Colonic mucosa (tissue), 4 donors: ENCODE measurements around the gene TEX22. TPM values are rescaled to one million over a fixed set of nuclear protein-coding genes. Genes with fewer than 3 reads are reported as not detected.

ENCODE experiments used
- DNase-seq: peaks from one replicate; pipeline ENCODE4 v3.0.0-alpha.2; 2020
- H3K27ac ChIP-seq: fragments of 200-600 bp; one replicate; pipeline ENCODE4 v1.8.0; 2021
- H3K27me3 ChIP-seq: fragments of 200-600 bp; one replicate; pipeline ENCODE4 v1.8.0; 2021
- H3K36me3 ChIP-seq: fragments of 200-600 bp; one replicate; pipeline ENCODE4 v1.8.0; 2021
- H3K4me1 ChIP-seq: fragments of 200-600 bp; one replicate; pipeline ENCODE4 v1.8.0; 2021; ENCODE audit warnings: mild to moderate bottlenecking
- H3K4me3 ChIP-seq: fragments of 200-600 bp; one replicate; pipeline ENCODE4 v1.8.0; 2021
- H3K9ac ChIP-seq, 2 donors: one replicate each; pipeline ENCODE4 v1.7.0; 2013; ENCODE audit warnings: control low read depth in 2 of 2, low read depth in 2 of 2, low read length in 2 of 2
- H3K9me3 ChIP-seq: fragments of 200-600 bp; one replicate; pipeline ENCODE4 v1.8.0; 2021
- CTCF ChIP-seq: fragments of 200-600 bp; IDR thresholded peaks from one replicate; pipeline ENCODE4 v1.8.0; 2022; ENCODE audit warnings: antibody characterized with exemption, mild to moderate bottlenecking
- intact Hi-C: fragments of 100-400 bp; cut with DNase I; formaldehyde crosslinking; loops from one replicate; pipeline ENCODE4 v1.14.1; 2022
- total RNA-seq, 2 donors: library from RNA; stranded (reverse); fragmentation: NEBNext Ultra II Directional in 1 of 2; extraction: Animal tissue kit (Norgen Biotek cat#: 25700) in 1 of 2; gene quantifications; one replicate each; pipeline ENCODE4 v1.2.1, GENCODE V29; 2021
- donor health status: healthy.
- donor health status: DM: no; HTN: no; CAD: no.
- donor health status: DM: no; HTN: no; CAD: no.

The TEX22 gene
- total RNA-seq, 2 donors from 2014 or later, result 1.4 to 2.4 TPM

- Histone ChIP-seq H3K9me3 (no peaks in the 10 kb centered on the region), H3K36me3 (no peaks in the 10 kb centered on the region), H3K4me1 (no peaks in the 10 kb centered on the region), H3K9ac (no peak overlapping the region), H3K27me3 (no peaks in the 10 kb centered on the region), H3K4me3 (no peak overlapping the region), H3K27ac (no peak overlapping the region)
- no peak for DNase-seq
- no peak for TF ChIP-seq CTCF
- intact Hi-C loops, result no loop called here
These were observed 52.8 kb downstream of the TEX22 start for GRCh38 chr14:105450864-105451720.

GRCh38 chr14:105452963-105453362 lies 54.6 kb downstream of the TEX22 start:
- intact Hi-C loops, result no loop called here
- no peak overlapping the region for H3K9ac ChIP-seq
- no peaks in the 10 kb centered on the region for H3K4me1 ChIP-seq
- no peak overlapping the region for H3K27ac ChIP-seq
- TF ChIP-seq CTCF, result no peak
- no peak overlapping the region for H3K4me3 ChIP-seq
- no peak for DNase-seq
- H3K36me3 ChIP-seq, result no peaks in the 10 kb centered on the region
- no peaks in the 10 kb centered on the region for H3K27me3 ChIP-seq
- no peaks in the 10 kb centered on the region for H3K9me3 ChIP-seq

GRCh38 chr14:105453847-105454246 lies 55.5 kb downstream of the TEX22 start:
- no peak for DNase-seq
- no peaks in the 10 kb centered on the region for H3K27me3 ChIP-seq
- intact Hi-C loops, result no loop called here

GRCh38 chr14:105455086-105455640 lies 56.8 kb downstream of the TEX22 start:
- intact Hi-C loops, result no loop called here
- DNase-seq, result no peak
- H3K9me3 ChIP-seq, result no peaks in the 10 kb centered on the region
- no peak overlapping the region for H3K4me3 ChIP-seq
- H3K27ac ChIP-seq, result no peak overlapping the region
- no peaks in the 10 kb centered on the region for H3K27me3 ChIP-seq
- no peaks in the 10 kb centered on the region for H3K36me3 ChIP-seq
- H3K9ac ChIP-seq, result no peak overlapping the region
- no peaks in the 10 kb centered on the region for H3K4me1 ChIP-seq
- no peak for TF ChIP-seq CTCF

More at GRCh38 chr14:105453847-105454246, 55.5 kb downstream of the TEX22 start:
- Histone ChIP-seq H3K4me3 (no peak overlapping the region), H3K9ac (no peak overlapping the region), H3K27ac (no peak overlapping the region), H3K36me3 (no peaks in the 10 kb centered on the region), H3K9me3 (no peaks in the 10 kb centered on the region), H3K4me1 (no peaks in the 10 kb centered on the region)
- TF ChIP-seq CTCF, result no peak

GRCh38 chr14:105455766-105456660 lies 57.7 kb downstream of the TEX22 start:
- no peaks in the 10 kb centered on the region for H3K27me3 ChIP-seq
- TF ChIP-seq CTCF, result no peak
- no peaks in the 10 kb centered on the region for H3K4me1 ChIP-seq
- no peaks in the 10 kb centered on the region for H3K36me3 ChIP-seq
- H3K27ac ChIP-seq, result no peak overlapping the region
- intact Hi-C loops, result no loop called here
- no peaks in the 10 kb centered on the region for H3K9me3 ChIP-seq
- H3K9ac ChIP-seq, result no peak overlapping the region
- DNase-seq, result no peak
- no peak overlapping the region for H3K4me3 ChIP-seq
